ENCODE results near the gene COX8A. TPM values are rescaled to one million over a fixed set of nuclear protein-coding genes. Genes with fewer than 3 reads are reported as not detected.
A peak's percentile ranks its signal among the peaks of the same experiment; 100 is the strongest.
"Not testable (repeated sequence)": the region's sequence is repeated elsewhere in the genome, so short reads cannot be mapped to it uniquely, and the experiment has no call there.

COX8A gene
- total RNA-seq (2014; rRNA removed; shearing (Covaris generic)) = 536 and 679 TPM in 2 replicates

GRCh38 chr11:63974259-63975143 is at the start of gene COX8A:
TSS of gene COX8A (plus strand) at chr11:63974620. CDS start at chr11:63974681, 61 bp downstream.
- DNase-seq (ENCODE audit: low spot score) = peak; percentile 100

- no peak for DNase-seq (ENCODE audit: low spot score)
Measured at GRCh38 chr11:63929616-63930015, 44.8 kb upstream of the COX8A start.

GRCh38 chr11:63931045-63931444 is 43.4 kb upstream of the COX8A start:
- no peak for DNase-seq (ENCODE audit: low spot score)

GRCh38 chr11:63931876-63932275 is 42.5 kb upstream of the COX8A start:
- no peak for DNase-seq (ENCODE audit: low spot score)

GRCh38 chr11:63933459-63933858 is 41.0 kb upstream of the COX8A start:
- DNase-seq (ENCODE audit: low spot score) = no peak

GRCh38 chr11:63937713-63938478 is 36.5 kb upstream of the COX8A start:
- DNase-seq (ENCODE audit: low spot score) = no peak

GRCh38 chr11:63938479-63939396 is 35.7 kb upstream of the COX8A start, which contains the start of gene NAA40:
TSS of gene NAA40 (plus strand) at chr11:63939002. CDS start at chr11:63939097, 95 bp downstream.
- DNase-seq (ENCODE audit: low spot score) = peak; percentile 89

GRCh38 chr11:63939397-63939891 is 35.0 kb upstream of the COX8A start:
- no peak for DNase-seq (ENCODE audit: low spot score)

- no peak for DNase-seq (ENCODE audit: low spot score)
Measured at GRCh38 chr11:63940786-63941185, 33.6 kb upstream of the COX8A start.

- no peak for DNase-seq (ENCODE audit: low spot score)
Measured at GRCh38 chr11:63941901-63942300, 32.5 kb upstream of the COX8A start.

- DNase-seq (ENCODE audit: low spot score) = no peak
Measured at GRCh38 chr11:63942803-63943202, 31.6 kb upstream of the COX8A start.

GRCh38 chr11:63944987-63945386 is 29.4 kb upstream of the COX8A start:
- no peak for DNase-seq (ENCODE audit: low spot score)

- DNase-seq (ENCODE audit: low spot score) = peak; percentile 64
Measured at GRCh38 chr11:63945477-63946163, 28.8 kb upstream of the COX8A start.

GRCh38 chr11:63951779-63952536 is 22.5 kb upstream of the COX8A start:
- DNase-seq (ENCODE audit: low spot score) = no peak

GRCh38 chr11:63952570-63952969 is 21.9 kb upstream of the COX8A start:
- no peak for DNase-seq (ENCODE audit: low spot score)

GRCh38 chr11:63958008-63958407 is 16.4 kb upstream of the COX8A start:
- no peak for DNase-seq (ENCODE audit: low spot score)

- peak; percentile 22 for DNase-seq (ENCODE audit: low spot score)
Measured at GRCh38 chr11:63961608-63962412, 12.6 kb upstream of the COX8A start.

GRCh38 chr11:63963895-63964294 is 10.5 kb upstream of the COX8A start:
- not testable (repeated sequence) for DNase-seq (ENCODE audit: low spot score)

- no peak for DNase-seq (ENCODE audit: low spot score)
Measured at GRCh38 chr11:63966444-63966843, 8.0 kb upstream of the COX8A start.
